HG03159 (cell line): ENCODE results near the gene ZNF211.

ENCODE experiments used
- ATAC-seq: cut with Tn5 transposase; IDR thresholded peaks from one replicate; pipeline ENCODE4 v1.9.1; 2021; ENCODE audit warnings: mild to moderate bottlenecking, moderate library complexity; ENCODE audit not compliant: unreplicated experiment

ZNF211 gene

DNA sequence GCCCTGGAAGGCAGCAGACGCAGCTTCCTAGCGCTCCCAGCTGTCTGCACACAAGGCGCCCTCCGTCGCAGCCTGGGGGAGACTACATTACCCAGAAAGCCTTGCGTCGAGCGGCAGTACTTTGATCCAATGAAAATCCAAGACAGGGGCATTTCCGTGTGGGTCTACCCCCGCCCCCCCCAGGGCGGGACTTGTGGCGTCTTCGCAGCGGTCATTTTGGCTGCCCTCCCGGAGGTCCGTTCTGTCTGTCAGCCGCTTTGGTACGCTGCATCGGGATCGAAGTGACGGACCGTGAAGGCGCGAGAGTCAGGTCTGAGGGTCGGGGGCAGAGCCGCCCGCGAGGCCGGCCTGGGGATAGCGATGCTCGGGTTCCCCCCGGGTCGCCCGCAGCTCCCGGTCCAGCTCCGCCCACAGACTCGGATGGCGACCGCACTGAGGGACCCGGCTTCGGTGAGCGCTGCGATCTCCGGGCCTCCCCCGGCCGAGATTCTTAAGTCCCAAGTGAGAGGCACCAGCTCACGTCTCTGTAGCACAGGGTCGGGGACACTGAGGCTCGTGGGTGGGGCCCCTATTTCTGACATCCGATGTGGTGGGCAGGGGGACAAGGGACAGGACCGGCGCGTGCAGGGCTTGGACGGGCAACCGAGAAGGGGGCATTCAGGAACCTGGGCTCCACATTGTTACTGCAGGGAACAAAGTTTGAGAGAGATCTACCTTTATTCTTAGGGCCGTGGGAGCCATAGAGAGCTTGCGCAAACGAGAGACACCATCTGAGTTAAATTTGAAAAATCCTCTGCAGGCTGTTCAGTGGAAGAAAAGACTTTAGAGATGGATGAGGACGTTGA lies at the start of gene ZNF211:
ZNF211 (plus strand) TSS at position 182 of the 845 bp plus-strand sequence; CDS start at position 361, 179 bp downstream.
- ATAC-seq: peak; percentile 97

DNA sequence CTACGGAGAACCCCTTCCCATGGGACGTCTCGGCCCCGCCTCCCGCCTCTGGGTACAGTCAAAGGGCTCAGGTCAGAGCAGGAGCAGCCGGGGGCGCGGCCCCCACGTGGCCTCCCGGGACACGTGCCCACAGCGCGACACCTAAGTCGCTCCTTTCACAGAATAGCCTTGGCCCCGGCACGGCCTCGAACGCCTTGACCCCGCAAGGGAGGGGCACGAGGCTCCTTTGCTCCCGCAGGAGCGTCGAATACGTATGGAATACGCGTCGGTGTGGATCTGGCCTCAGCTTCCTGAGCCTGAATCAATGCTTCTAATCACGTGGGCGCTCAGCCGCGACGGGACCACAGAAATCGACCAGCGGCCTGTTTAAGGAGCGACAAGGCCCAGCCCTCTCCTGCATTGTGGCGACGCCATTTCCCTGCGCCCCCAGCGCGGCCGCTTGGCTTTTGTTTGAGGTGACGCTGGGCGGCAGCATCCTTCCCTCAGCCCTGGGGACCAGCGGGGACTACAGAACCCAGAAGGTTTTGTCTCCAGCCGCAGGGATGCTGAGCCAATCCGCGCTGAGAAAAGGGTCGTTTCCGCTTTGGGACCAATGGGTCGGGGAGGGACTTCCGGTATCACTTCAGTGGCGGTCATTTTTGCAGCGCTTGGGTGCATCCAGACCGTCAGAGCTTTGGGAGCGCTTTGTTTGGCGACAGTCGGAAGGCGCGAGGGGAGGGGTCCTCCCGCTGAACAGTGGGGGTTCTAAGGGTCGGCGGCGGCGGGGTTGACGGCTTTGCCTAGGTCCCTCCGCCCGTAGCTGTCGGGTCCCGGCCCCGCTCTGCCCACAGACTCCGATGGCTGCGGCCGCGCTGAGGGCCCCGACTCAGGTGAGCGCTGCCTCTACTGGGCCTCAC lies 49.2 kb upstream of the ZNF211 start, which contains the start of gene ZIK1:
ZIK1 (plus strand) TSS at position 625 of the 896 bp plus-strand sequence; CDS start at position 837, 212 bp downstream.
- ATAC-seq: peak; percentile 88

DNA sequence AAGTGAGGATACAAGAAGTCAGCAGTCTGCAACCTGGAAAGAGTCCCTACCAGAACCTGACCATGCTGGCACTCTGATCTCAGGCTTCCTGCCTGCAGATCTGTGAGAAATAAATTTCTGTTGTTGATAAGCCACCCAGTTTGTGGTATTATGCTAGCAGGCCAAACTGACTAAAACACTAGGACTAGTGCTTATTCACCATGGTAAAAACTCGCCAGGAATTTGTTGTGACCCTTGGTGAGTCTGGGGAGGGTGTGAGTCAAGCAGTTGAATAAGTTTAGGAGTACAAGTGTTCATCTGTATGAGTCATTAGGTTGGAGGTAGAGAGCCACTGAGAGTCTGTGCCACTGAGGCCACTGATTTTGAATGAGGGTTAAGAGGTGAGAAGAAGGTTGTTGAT lies 45.4 kb upstream of the ZNF211 start:
- ATAC-seq: no peak

DNA sequence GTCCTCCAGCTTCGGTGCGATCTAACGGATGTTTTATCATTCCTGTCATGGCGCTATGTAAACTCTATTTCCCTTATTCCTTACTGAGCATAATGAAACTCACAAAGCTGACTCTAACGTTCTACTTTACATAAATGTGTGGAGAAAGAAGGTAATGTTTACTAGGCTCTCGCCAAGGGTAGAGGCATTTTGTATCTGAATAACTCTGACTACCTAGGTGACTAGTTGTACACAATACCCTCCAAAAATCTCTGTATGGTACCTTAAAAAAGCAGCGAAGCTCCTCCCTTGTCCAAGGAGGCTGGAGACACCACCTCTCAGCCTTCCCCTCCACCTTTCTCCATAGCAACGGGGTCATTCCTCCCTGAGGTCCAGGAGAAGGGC lies 33.6 kb upstream of the ZNF211 start:
- ATAC-seq: no peak

DNA sequence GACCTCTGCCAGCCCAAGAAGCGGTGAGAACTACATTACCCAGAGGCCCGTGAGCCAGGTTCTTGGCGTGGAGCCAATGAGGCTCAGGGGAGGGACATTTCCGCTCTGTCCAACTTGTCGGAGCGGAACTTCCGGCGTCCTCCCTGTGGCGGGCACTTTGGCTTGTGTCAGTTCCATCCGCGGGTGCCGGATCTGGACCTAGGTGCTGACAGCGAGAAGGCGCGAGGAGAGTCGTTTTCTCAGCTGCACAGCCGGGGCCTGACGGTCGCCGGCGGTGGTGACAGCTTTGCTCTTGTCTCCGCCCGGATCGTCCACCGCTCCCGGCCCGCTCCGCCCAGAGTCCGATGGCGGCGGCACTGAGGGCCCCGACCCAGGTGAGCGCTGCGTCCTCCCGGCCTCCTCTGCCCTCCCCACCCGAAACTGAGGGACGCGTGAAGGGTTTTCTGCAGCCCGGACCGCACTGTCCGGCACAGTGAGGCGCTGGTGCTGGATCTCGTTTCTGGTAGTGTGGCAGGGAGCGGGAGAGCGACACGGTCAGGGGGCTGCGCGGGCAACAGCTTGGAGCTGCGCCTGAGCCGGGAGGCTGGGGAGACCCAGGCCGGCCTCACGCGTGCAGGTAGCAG lies 33.1 kb upstream of the ZNF211 start, which contains the start of gene ZNF530:
ZNF530 (plus strand) TSS at position 125 of the 623 bp plus-strand sequence. CDS start 4,461 bp downstream, outside the sequence.
- ATAC-seq: peak; percentile 94

DNA sequence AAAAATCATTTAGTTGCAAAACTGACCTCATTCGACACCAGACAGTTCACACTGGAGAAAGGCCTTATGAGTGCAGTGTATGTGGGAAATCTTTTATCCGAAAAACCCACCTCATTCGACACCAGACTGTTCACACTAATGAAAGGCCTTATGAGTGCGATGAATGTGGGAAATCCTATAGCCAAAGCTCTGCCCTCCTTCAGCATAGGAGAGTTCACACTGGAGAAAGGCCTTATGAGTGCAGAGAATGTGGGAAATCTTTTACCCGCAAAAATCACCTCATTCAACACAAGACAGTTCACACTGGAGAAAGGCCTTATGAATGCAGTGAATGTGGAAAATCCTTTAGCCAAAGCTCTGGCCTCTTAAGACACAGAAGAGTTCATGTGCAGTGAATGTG lies 26.0 kb upstream of the ZNF211 start:
- no peak for ATAC-seq

DNA sequence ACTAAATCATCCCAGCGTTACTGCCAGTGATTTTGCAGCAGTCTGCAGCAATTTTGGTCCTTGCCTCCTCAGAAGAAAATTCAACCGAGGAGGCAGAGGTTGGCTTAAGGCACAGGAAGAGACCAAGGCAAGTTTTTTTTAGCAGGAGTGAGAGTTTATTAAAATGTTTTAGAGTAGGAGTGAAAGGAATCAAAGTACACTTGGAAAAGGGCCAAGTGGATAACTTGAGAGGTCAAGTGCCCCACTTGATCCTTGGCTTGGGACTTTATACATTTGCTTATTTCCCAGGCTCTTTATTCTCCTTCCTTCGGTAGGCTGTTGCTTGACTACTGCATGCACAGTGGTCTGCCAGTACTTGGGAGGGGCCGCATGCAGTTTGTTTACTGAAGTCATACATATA lies 21.9 kb upstream of the ZNF211 start:
- no peak for ATAC-seq

DNA sequence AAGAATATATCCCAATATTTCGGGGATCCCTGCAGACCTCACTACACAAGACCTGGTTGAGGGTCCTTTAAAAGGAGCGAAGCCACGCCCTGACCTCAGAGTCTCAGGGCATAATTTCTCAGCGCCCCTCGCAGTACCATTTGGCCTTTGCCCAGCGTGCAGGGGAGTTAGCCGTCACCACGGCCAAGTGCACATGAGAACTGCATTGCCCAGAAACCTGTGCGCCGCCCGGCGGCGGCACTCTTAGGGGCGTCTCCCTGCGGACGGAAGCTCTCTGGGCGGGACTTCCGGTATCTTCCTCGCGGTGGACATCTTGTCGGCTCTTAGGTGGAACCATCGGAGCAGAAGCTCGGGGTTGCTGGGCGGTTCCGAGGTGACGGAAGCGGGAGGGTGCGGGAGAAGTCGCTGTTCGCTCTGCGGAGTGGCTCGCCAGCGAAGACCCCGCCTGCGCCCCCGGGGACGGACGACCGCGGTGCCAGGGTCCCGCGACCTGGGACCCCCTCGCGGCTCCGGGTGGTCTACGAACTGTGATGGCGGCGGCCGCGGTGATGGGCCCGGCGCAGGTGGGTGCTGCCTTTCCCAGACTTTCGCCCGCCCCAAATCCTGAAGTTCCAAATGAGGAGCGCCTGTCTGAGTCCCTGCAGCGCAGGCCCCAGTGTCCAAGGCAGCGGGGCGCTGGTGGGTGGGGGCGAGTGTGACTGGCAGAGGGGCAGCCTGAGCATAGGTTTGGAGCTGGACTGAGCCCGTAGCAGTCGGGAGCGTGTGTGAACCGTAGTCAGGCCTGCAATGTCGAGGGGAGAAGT lies 18.8 kb upstream of the ZNF211 start, which contains the start of gene ZNF134:
ZNF134 (plus strand) TSS at position 302 of the 803 bp plus-strand sequence. CDS start 5,227 bp downstream, outside the sequence.
- peak; percentile 98 for ATAC-seq

DNA sequence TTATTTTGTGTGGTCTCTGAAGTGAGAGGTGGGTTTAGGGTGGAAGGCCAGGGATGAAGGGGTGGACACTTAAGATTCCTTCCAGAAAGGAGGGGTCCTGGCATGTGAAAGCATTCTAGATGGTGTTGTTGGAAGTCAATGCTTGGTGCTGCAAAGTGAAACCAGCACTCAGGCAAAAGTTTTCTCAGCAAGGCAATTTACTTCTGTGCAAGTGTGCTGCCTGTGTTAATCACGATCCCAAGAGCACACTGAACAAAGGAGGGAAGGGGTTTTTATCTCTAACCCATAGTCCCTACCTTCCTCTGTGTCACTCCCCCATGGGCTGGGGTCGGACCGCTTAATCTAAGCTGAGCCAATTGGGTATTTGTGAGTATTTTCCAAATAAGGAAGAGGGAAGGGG lies 17.6 kb upstream of the ZNF211 start:
- ATAC-seq: no peak

DNA sequence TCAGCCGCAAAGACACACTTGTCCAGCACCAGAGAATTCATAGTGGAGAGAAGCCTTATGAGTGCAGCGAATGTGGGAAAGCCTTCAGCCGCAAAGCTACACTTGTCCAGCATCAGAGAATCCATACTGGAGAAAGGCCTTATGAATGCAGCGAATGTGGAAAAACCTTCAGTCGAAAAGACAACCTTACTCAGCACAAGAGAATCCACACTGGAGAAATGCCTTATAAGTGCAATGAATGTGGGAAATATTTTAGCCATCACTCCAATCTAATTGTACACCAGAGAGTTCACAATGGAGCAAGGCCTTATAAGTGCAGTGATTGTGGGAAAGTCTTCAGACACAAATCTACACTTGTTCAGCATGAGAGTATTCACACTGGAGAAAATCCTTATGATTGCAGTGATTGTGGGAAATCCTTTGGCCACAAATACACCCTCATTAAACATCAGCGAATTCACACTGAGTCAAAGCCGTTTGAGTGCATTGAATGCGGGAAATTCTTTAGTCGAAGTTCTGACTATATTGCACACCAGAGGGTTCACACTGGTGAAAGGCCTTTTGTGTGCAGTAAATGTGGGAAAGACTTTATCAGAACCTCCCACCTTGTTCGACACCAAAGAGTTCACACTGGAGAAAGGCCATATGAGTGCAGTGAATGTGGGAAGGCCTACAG lies 12.2 kb upstream of the ZNF211 start:
- no peak for ATAC-seq

DNA sequence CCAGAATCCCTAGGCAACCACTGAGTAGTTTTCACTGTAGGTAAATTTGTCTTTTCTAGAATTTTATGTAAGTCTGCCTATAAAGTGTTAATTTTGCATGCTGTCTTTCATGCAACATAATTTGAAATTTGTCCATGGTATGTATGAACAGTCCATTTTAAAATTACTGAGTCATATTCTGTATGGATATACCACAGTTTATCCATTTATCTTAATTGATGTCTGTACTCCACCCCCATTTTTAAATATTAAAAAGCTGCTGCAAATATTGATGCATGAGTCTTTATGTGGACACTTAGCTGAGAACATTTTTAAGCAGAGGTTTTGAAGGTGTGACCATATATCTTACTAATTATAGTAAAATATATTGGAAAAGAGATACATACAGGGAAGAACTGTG lies 9.9 kb upstream of the ZNF211 start:
- ATAC-seq: no peak

DNA sequence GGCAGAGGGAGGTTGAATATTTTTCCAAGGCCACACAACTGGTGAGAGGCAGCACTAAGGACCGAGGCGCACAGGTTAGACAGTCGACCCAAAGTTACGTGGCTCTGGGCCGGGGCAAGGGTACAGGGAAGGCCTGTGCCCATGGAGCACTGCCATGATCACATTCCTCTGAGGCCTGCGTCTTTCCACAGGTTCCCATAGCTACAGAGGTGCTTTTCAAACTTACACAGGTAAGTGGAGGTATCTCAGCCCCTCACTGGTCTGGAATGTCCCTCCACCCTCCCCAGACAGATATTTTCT lies 814 bp downstream of the ZNF211 start:
- ATAC-seq: no peak

DNA sequence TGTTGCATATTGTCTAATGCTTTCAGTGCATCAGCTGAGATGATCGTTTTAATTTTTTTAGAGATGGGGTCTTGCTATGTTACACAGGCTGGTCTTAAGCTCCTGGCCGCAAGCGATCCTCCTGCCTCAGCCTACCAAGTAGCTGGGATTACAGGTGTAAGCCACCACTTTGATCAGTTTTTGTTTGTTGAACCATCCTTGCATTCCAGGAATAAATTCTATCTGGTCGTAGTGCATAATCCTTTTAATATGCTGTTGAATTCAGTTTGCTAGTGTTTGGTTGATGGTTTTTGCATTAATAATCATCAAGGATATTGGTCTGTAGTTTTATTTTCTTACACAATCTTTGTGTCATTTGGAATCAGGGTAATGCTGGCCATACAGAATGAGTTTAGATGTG lies 4.4 kb downstream of the ZNF211 start:
- no peak for ATAC-seq

DNA sequence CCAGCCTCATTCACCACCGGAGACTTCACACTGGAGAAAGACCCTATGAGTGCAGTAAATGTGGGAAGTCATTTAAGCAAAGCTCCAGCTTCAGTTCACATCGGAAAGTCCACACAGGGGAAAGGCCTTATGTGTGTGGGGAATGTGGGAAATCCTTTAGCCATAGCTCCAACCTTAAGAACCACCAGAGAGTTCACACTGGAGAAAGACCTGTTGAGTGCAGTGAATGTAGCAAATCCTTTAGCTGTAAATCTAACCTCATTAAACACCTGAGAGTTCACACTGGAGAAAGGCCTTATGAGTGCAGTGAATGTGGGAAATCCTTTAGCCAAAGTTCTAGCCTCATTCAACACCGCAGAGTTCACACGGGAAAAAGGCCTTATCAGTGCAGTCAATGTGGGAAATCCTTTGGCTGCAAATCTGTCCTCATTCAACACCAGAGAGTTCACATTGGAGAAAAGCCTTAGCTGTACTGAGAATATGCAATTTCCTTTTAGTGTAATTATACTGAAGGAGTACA lies 8.8 kb downstream of the ZNF211 start:
- no peak for ATAC-seq

DNA sequence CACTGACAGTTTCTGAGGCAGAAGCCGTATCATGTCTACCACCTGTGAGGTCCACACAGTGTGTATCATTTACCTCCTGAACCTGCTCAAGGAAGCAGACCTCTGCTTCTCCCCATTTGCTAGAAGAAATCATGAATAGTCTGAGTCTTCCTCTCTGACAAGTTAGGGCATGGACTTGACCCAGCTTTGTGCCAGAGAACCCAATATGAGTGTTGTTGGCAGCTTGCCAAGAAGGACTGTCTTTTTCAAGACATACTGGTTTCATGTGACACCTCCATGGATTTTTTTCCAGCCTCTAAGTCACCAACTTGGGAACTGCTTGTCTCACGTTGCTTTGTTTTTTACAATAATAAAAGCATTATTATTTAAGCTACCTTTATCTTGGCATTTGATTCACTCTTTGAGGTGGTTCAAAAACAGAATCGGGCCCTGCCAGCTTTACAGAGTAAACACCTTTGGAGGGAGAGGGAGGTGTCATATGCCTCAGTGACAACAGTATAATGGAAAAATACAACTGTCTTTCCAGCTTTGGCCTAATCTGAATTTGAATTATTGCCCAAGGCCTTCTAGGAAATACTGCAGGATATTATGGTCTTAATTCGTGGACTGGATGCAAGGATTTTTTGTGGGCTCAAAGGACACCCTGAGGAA lies 9.6 kb downstream of the ZNF211 start:
- no peak for ATAC-seq

DNA sequence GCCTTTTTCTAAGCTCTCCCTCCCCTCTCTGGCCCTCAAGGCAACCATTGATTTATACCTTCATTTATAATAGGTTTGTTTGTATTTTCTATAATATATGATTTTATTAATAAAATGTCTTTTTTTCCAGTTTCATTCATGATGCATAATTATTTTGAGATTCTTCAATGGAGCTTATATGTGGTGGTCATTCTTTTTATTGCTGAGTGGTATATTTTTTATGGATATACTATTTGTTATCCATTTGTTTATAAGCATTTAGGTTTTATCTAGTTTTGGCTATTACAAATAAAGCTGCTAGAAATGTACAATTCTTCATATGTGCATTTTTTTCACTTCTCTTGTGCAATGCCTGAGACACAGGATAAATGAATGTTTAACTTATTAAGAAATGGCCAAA lies 10.8 kb downstream of the ZNF211 start:
- ATAC-seq: no peak

DNA sequence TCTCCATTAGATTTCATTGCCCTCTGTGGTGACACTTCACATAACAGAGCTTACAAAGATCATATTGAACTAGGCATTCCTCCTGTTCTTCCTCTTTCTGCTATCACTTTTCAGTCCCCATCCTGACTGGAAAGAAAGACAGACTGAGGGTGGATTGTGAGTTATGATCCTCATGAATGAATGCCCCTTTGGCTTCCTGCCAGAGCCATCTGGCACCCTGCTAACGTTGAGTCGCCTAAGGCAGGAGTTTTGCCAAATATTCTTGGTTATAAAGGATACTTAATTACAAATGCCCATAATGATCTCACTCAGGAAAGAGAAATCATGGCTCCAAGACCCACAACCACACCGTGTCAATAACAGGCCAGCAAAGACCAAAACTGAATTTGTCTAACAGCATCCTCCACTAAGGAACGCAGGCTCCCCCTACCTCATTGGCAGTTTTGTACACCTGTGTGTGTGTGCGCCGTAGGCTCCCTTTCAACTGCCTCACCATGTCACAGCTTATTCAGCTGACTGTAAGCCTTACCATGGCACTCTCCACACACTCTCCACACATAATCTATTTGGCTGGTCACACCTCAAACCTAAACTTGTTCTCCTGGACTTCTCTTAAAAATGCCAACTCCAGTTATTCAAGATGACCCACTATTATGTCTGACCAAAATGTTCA lies 15.5 kb downstream of the ZNF211 start:
- ATAC-seq: no peak

DNA sequence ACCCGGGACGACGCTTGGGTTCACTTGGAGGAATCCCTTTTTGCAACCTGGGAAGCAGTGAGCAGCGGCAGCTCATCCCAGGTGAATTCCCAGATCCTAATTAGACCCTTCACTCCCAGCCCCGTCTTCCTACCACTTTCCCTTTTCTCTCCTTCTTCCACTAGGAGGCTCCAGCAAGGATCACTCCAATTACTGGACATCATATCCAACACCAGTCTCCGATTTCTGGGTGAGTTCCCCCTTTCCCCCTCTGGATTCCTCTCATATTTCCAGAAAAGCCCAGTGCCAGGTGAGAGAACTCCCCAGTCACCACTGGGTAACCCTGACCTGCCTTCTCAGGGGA lies 18.7 kb downstream of the ZNF211 start:
- ATAC-seq: no peak

DNA sequence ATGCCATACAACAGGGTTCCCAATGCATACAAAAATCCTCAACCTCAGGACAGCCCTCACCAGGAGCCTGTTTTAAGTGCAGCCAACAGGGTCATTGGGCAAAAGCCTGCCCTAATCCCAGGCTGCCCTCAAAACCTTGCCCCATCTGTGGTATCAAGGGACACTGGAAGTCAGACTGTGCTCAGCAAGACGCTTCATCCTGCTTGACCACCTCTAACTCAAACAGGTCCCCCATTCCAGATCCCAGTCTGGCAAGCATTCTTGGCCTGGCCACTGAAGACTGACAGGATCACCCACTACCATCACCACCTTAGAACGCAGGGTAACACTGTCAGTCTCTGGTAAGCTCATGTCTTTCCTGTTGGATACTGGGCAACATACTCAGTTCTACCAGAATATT lies 20.7 kb downstream of the ZNF211 start:
- no peak for ATAC-seq
